GM21515 (cell line): ENCODE data around the gene CD80.

Source experiments
- ATAC-seq: cut with Tn5 transposase; IDR thresholded peaks from one replicate; pipeline ENCODE4 v1.9.1; 2021; ENCODE audit not compliant: unreplicated experiment

The CD80 gene

DNA sequence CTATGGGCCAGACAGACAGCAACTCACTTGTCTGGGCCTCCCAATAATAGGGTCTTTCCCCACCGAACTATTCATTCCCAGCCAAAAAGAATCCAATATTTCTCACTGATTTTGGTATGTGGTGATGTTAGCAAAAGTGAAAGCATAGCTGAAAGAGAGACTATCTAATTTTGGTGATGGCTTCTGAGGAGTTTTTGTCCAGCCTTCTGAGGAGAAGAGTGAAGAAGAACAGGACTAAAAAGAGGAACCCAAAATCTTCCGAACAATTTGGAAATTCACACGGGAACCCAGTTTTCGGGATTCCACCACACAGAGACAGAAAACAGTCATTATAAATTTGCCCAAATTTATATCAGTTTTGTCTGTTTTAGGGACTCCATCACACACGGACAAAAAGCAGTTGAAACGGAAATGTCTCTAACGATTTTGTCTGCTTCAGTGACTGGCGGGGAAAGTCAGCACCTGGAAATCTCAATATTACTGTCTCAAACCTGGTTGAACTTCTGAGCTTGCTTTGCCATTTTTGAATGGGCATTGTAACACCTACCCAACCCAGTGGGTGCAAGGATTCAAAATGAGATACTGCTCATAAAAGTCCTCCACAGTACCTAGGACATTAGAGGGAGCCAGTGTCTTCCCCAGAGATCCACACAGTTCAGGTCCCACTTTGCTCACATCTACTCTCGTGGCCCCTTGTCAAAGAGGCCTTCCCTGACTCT, 9.1 kb downstream of the CD80 start:
- ATAC-seq, result no peak

- ATAC-seq, result no peak
These were observed 11.1 kb downstream of the CD80 start for GRCh38 chr3:119548341-119548740.

GRCh38 chr3:119547227-119547626, 12.2 kb downstream of the CD80 start:
- no peak for ATAC-seq

GRCh38 chr3:119543147-119543546, 16.3 kb downstream of the CD80 start:
- no peak for ATAC-seq

- no peak for ATAC-seq
These were observed 17.1 kb downstream of the CD80 start for GRCh38 chr3:119542168-119542767.

DNA sequence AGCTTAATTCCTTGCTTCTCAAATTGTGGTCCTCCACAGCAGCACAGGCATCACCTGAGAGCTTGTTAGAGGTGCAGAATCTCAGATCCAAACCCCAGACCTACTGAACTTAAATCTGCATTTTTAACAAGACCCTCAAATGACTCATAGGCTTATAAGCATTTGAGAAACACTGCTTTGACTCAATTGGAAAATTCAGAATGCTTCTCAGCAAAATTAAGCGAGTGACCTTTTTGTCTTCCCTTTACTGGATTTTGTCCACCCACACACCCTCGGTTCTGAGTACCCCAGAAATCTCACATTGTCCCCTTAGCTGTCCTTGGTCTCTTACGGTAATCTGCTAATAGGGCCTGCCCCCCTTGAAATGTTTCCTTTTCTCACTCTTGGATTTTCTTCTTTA, 17.9 kb downstream of the CD80 start:
- no peak for ATAC-seq

GRCh38 chr3:119538772-119539171, 20.6 kb downstream of the CD80 start:
- ATAC-seq, result no peak

- no peak for ATAC-seq
These were observed 22.7 kb downstream of the CD80 start for GRCh38 chr3:119536757-119537156.

- no peak for ATAC-seq
These were observed 25.1 kb downstream of the CD80 start for GRCh38 chr3:119534296-119534695.

GRCh38 chr3:119531151-119531550, 28.3 kb downstream of the CD80 start:
- no peak for ATAC-seq

DNA sequence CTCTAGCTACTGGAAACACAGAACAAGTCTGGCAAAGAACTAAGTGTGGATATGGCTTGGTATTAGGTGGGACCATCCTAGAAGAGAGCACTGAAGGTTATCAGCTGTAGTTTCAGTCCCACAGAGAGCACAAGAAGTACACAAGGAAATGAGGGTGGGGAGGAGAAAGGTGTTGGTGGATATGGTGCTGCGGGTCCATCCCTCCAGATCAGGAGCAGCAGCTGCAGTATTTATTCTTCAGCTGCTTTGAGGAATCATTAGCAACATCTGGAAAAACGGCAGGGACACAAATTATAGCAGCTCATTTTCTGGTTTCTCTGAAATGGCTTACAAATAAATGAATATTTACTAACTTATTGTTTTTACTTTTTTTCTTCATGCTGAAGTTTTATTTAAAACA, 29.0 kb downstream of the CD80 start:
- ATAC-seq, result no peak

DNA sequence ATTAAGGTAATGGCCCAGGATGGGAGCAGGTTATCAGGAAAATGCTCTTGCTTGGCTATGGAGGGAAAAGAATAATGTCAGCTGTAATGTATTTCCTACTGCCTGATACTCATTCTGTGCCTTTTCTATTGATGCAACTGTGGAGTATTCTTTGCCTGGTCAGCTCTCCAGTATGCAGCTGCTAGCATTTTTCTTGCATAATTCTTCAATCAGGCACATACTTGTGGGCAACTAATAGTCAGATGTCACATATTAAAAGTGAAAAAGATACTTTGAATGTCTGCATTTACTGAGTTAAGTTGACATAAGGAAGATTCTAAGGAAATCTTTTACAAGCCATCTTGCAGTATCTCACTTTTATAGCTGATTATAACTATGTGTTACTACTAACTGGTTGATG, 29.5 kb downstream of the CD80 start:
- ATAC-seq, result no peak

- no peak for ATAC-seq
These were observed 31.7 kb downstream of the CD80 start for GRCh38 chr3:119527714-119528113.

DNA sequence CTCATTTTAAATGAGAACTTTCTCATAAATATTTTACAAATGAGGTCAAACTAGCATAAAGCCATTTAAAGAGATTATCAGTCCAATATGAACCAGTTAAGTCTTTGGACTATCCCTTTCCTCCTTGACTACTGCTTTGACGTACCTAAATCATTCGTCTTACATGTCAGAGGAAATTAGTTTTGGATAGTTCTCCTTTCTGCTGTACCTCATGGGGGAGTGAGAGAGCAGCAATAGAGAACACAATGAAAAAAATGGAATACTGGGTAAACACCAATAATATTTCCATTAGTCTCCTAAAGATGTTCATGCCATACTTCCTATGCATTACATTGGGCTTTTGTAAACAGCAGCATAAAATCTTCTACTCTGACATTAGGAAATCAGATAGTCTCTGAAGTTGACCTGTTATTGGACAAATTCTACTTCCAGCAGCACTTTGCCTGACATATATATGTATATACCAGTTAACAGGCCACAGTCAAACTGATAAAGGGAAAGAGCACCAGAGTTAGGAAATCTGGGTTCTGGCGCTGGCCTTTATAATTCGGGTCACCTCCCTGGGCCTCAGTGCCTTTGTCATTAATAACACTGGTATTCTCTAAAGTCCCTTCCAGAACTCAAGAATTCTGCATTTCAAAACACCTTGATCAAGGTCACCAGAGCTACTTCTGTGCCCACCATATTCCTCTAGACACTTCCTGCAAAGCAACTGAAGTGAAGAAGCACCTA, 34.3 kb downstream of the CD80 start:
- no peak for ATAC-seq

GRCh38 chr3:119518026-119518425, 41.4 kb downstream of the CD80 start:
- ATAC-seq, result no peak

- no peak for ATAC-seq
These were observed 42.3 kb downstream of the CD80 start for GRCh38 chr3:119517112-119517511.

- no peak for ATAC-seq
These were observed 44.8 kb downstream of the CD80 start for GRCh38 chr3:119514637-119515036.

GRCh38 chr3:119510690-119511089, 48.7 kb downstream of the CD80 start:
- no peak for ATAC-seq

DNA sequence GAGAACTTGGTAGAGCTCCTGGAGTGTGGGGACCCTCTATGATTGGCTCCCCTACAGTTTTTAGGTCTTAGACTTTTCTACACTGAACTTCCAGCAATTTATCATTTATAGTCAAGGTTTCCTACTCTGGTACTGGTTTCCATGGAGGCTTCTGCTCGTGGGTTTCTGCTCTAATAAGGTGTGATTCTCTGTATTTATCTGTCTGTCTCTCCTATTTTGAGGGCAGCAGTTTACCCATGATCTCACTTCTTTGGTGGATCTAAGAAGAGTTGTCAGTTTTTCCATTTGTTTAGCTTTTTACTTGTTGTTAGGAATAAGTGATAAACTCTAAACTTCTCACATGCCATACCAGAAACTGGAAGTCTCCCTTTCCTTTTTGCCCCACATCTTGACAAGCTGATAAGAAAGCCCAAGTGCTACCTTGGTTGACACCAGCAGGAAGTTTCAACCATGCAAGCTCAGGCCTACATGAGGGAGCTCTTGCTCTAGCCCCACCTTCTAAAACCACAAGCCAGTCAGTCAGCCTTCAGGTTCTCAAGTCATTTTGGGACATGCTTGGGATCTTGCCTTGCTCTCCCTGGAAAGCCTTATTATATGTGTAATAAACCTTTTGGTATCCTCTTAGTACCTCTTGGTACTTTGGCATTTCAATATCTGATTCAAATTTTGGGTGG, 51.1 kb downstream of the CD80 start:
- ATAC-seq, result no peak

- no peak for ATAC-seq
These were observed 52.0 kb downstream of the CD80 start for GRCh38 chr3:119507404-119507803.

GRCh38 chr3:119506631-119507030, 52.8 kb downstream of the CD80 start:
- ATAC-seq, result no peak

DNA sequence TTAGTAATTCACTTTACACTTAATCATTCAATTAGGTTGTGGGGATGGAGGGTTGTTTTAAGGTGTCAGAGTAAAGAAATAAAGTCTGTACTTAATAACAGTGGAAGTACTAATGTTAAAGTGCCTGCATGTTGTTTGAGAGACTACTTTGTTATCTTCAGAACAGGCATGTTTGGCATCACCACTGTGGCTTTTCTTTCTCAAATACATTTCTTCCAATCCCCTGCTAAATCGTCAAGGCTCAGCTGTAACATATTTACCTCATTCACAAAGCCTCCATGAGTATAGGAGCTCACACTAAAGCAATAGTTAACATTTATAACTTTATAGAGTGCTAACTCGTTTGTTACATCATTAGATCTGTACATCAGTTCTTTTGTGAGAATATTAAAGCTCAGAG, 58.5 kb downstream of the CD80 start:
- ATAC-seq, result no peak
